Measurements from ENCODE around the gene RPL18.

The RPL18 gene

GRCh38 chr19:48603001-48603400, 16.0 kb downstream of the RPL18 start:
- Histone ChIP-seq H3K27me3 (ENCODE audit: insufficient read depth, low read depth, severe bottlenecking) (no peaks in the 10 kb centered on the region), H3K4me3 (ENCODE audit: low read depth, low read length) (no peak overlapping the region), H3K27ac (no peak overlapping the region), H3K36me3 (no peaks in the 10 kb centered on the region), H3K9me3 (ENCODE audit: severe bottlenecking) (no peaks in the 10 kb centered on the region)
- no peak for TF ChIP-seq CTCF (IDR thresholded peaks at IDR 0.05; ENCODE audit: low read depth, low read length)
- no peak for DNase-seq

- H3K27ac ChIP-seq, result no peak overlapping the region
Observed at GRCh38 chr19:48600679-48601417, 18.1 kb downstream of the RPL18 start.

GRCh38 chr19:48598996-48599700, 19.8 kb downstream of the RPL18 start:
- H3K36me3 ChIP-seq, result no peaks in the 10 kb centered on the region
- H3K9me3 ChIP-seq (ENCODE audit: severe bottlenecking), result no peaks in the 10 kb centered on the region
- no peak for TF ChIP-seq CTCF (IDR thresholded peaks at IDR 0.05; ENCODE audit: low read depth, low read length)
- H3K4me3 ChIP-seq (ENCODE audit: low read depth, low read length), result no peak overlapping the region
- no peak overlapping the region for H3K27ac ChIP-seq
- no peaks in the 10 kb centered on the region for H3K27me3 ChIP-seq (ENCODE audit: insufficient read depth, low read depth, severe bottlenecking)
- no peak for DNase-seq

More at GRCh38 chr19:48600679-48601417, 18.1 kb downstream of the RPL18 start:
- no peaks in the 10 kb centered on the region for H3K9me3 ChIP-seq (ENCODE audit: severe bottlenecking)
- no peak overlapping the region for H3K4me3 ChIP-seq (ENCODE audit: low read depth, low read length)
- no peak for TF ChIP-seq CTCF (IDR thresholded peaks at IDR 0.05; ENCODE audit: low read depth, low read length)
- no peak for DNase-seq
- no peaks in the 10 kb centered on the region for H3K36me3 ChIP-seq
- no peaks in the 10 kb centered on the region for H3K27me3 ChIP-seq (ENCODE audit: insufficient read depth, low read depth, severe bottlenecking)

- H3K9me3 ChIP-seq (ENCODE audit: severe bottlenecking), result no peaks in the 10 kb centered on the region
- no peaks in the 10 kb centered on the region for H3K36me3 ChIP-seq
- H3K27me3 ChIP-seq (ENCODE audit: insufficient read depth, low read depth, severe bottlenecking), result no peaks in the 10 kb centered on the region
- H3K27ac ChIP-seq, result no peak overlapping the region
- DNase-seq, result no peak
- TF ChIP-seq CTCF (IDR thresholded peaks at IDR 0.05; ENCODE audit: low read depth, low read length), result no peak
- no peak overlapping the region for H3K4me3 ChIP-seq (ENCODE audit: low read depth, low read length)
Observed at GRCh38 chr19:48596679-48597465, 22.1 kb downstream of the RPL18 start.

GRCh38 chr19:48596237-48596636, 22.7 kb downstream of the RPL18 start:
- Histone ChIP-seq H3K4me3 (ENCODE audit: low read depth, low read length) (no peak overlapping the region), H3K9me3 (ENCODE audit: severe bottlenecking) (no peaks in the 10 kb centered on the region), H3K36me3 (no peaks in the 10 kb centered on the region), H3K27me3 (ENCODE audit: insufficient read depth, low read depth, severe bottlenecking) (no peaks in the 10 kb centered on the region), H3K27ac (no peak overlapping the region)
- no peak for DNase-seq
- TF ChIP-seq CTCF (IDR thresholded peaks at IDR 0.05; ENCODE audit: low read depth, low read length), result no peak
